Tibial nerve (tissue), 4 donors: Measurements from ENCODE around the gene DPPA5. TPM values are rescaled to one million over a fixed set of nuclear protein-coding genes. Genes with fewer than 3 reads are reported as not detected.

Experiments
- DNase-seq, 2 donors: peaks; one replicate each; pipeline ENCODE4 v3.0.0-alpha.2; 2019; ENCODE audit warnings: low spot score in 2 of 2
- H3K27ac ChIP-seq, 4 donors: fragments of 200-600 bp; sonication (generic) in 3 of 4; one replicate each; pipeline ENCODE4 v1.5.1; 2017 to 2019; ENCODE audit warnings: mild to moderate bottlenecking in 1 of 4
- H3K27me3 ChIP-seq, 2 donors: fragments of 200-600 bp; sonication (generic) in 1 of 2; one replicate each; pipeline versions ENCODE4 v1.5.1 to v1.6.0; 2017 to 2019
- H3K36me3 ChIP-seq, 3 donors: fragments of 200-600 bp; sonication (generic); one replicate each; pipeline ENCODE4 v1.5.1; 2018 to 2019
- H3K4me1 ChIP-seq, 4 donors: fragments of 200-600 bp; sonication (generic) in 3 of 4; one replicate each; pipeline ENCODE4 v1.5.1; 2017 to 2019
- H3K4me3 ChIP-seq, 4 donors: fragments of 200-600 bp; sonication (generic) in 3 of 4; one replicate each; pipeline ENCODE4 v1.5.1; 2017 to 2019; ENCODE audit warnings: mild to moderate bottlenecking in 1 of 4, moderate library complexity in 1 of 4
- H3K9me3 ChIP-seq, 4 donors: fragments of 200-600 bp; sonication (generic) in 3 of 4; one replicate each; pipeline ENCODE4 v1.5.1; 2017 to 2019
- EP300 ChIP-seq, 2 donors: sonication (generic); formaldehyde crosslinking; IDR thresholded peaks; one replicate each; pipeline ENCODE4 v1.6.1; 2017; ENCODE audit warnings: antibody characterized with exemption in 2 of 2, mild to moderate bottlenecking in 1 of 2
- POLR2A ChIP-seq, 2 donors: fragments of 450-650 bp; IDR thresholded peaks; one replicate each; pipeline ENCODE4 v1.6.1; 2017; ENCODE audit warnings: antibody characterized with exemption in 2 of 2, mild to moderate bottlenecking in 2 of 2, moderate library complexity in 2 of 2
- WGBS, 2 donors: methylation state at CpG; one replicate each; pipeline ENCODE4 v1.1.5; 2018; 5-methylcytosine and 5-hydroxymethylcytosine counted together
- total RNA-seq, 4 donors: library from RNA; depleted of rRNA; stranded (reverse); fragments of >200 nt; gene quantifications; one replicate each; pipeline ENCODE4 v1.1.0, GENCODE V29; 2016
- TF ChIP-seq, protein P1 (sequence below), 5 experiments: fragments of 200-600 bp in 3 of 5; fragments of 450-650 bp in 2 of 5; sonication (generic) in 3 of 5; IDR thresholded peaks; one replicate each; pipeline ENCODE4 v1.5.1; 2016 to 2019; ENCODE audit warnings: antibody characterized with exemption in 5 of 5, mild to moderate bottlenecking in 3 of 5, moderate library complexity in 2 of 5

The DPPA5 gene
- total RNA-seq, 4 donors from 2014 or later, result not detected

DNA sequence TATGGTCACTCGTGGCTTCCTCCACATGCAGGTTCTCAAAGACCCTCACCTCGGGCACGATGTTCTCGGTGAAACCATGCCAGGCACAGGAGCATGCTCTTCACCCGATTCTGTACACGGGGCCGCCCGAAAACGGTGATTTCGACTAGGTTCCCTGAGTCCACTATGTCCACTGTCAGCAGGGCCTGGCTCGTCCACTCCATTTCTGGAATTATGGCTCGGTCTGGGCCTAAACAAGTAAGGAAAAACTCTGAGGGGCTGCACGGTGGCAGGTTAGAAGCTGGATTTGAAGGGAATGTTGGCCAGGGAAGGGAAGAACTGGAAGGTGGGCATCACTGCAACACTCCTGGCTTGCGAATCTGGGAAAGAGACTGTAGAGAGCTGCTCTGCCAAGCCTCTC is 15.1 kb upstream of the DPPA5 start:
- no peaks in the 10 kb centered on the region for H3K4me1 ChIP-seq
- peaks cover 0 to 33% (median 0%) of the 10 kb centered on the region in 4 donors for H3K9me3 ChIP-seq
- DNase-seq, result no peak
- no peak overlapping the region for H3K4me3 ChIP-seq
- no peaks in the 10 kb centered on the region for H3K36me3 ChIP-seq
- 93% methylated on average over 14 of the region's 14 CpGs for WGBS, 2 donors
- no peaks in the 10 kb centered on the region for H3K27me3 ChIP-seq
- H3K27ac ChIP-seq, result no peak overlapping the region
- TF ChIP-seq POLR2A (IDR thresholded peaks at IDR 0.05) (no peak), EP300 (IDR thresholded peaks at IDR 0.05) (no peak)
- TF ChIP-seq, protein P1, sequence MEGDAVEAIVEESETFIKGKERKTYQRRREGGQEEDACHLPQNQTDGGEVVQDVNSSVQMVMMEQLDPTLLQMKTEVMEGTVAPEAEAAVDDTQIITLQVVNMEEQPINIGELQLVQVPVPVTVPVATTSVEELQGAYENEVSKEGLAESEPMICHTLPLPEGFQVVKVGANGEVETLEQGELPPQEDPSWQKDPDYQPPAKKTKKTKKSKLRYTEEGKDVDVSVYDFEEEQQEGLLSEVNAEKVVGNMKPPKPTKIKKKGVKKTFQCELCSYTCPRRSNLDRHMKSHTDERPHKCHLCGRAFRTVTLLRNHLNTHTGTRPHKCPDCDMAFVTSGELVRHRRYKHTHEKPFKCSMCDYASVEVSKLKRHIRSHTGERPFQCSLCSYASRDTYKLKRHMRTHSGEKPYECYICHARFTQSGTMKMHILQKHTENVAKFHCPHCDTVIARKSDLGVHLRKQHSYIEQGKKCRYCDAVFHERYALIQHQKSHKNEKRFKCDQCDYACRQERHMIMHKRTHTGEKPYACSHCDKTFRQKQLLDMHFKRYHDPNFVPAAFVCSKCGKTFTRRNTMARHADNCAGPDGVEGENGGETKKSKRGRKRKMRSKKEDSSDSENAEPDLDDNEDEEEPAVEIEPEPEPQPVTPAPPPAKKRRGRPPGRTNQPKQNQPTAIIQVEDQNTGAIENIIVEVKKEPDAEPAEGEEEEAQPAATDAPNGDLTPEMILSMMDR (IDR thresholded peaks at IDR 0.05), result no peak

DNA sequence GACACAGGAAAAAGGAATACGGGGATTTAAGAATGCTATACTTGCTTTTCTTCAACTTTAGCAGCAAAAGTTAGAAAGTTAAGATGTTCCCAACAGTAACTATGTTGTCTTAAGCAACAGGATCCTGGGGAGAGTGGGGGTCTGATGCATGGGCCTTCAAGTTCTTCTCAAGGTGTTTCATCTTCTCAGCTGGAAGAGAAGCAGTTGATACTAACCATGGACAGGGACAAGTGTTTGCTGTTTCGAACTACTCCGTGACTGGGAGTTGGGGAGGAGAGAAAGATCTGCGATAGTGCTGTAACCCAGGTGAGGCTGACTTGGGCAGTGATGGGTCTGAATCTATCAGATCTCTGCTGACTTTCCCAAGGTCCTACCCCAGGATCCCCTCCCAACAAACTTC is 14.6 kb upstream of the DPPA5 start:
- Histone ChIP-seq H3K36me3 (no peaks in the 10 kb centered on the region), H3K27me3 (no peaks in the 10 kb centered on the region), H3K9me3 (peaks cover 0 to 33% (median 0%) of the 10 kb centered on the region in 4 donors), H3K4me1 (no peaks in the 10 kb centered on the region), H3K27ac (no peak overlapping the region), H3K4me3 (no peak overlapping the region)
- DNase-seq, result no peak
- TF ChIP-seq EP300 (IDR thresholded peaks at IDR 0.05), result no peak
- TF ChIP-seq, protein P1 (IDR thresholded peaks at IDR 0.05), result no peak
- no peak for TF ChIP-seq POLR2A (IDR thresholded peaks at IDR 0.05)
- 81 to 89% methylated on average over 4 of the region's 4 CpGs for WGBS, 2 donors

DNA sequence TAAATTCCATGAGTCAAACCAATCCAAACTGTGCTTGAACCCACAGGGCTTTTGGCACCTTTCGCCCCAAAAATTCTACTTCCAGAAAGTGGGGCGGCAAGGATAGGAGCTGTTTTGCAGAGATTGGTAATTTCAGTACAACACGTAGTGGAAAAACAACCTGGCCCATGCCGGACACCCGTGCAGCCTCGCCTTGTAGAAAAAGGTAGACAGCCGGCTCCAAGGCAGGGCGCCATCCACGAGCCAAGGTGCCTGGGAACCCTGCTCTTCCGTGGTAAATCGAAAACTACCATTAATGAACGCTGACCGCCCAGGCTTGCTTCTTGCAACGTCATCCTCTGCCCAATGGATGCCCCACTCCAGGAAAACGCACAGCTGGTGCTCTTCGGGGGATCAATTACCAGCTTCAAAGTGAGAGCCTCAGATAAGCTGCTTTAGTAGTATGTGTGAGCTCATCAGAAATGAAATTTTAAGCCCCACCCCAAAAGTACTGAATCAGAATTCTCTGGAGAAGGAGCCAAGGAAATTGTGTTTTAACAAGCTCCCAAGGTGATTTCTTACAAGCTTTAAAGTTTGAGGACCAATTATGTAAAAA is 13.8 kb upstream of the DPPA5 start:
- DNase-seq, result no peak
- WGBS, 2 donors, result 76 to 84% methylated on average over 16 of the region's 16 CpGs
- Histone ChIP-seq H3K4me3 (no peak overlapping the region), H3K4me1 (no peaks in the 10 kb centered on the region), H3K27me3 (no peaks in the 10 kb centered on the region), H3K27ac (no peak overlapping the region), H3K9me3 (peaks cover 0 to 34% (median 0%) of the 10 kb centered on the region in 4 donors), H3K36me3 (no peaks in the 10 kb centered on the region)
- TF ChIP-seq POLR2A (IDR thresholded peaks at IDR 0.05), result no peak
- TF ChIP-seq EP300 (IDR thresholded peaks at IDR 0.05), result no peak
- TF ChIP-seq, protein P1 (IDR thresholded peaks at IDR 0.05), result no peak

DNA sequence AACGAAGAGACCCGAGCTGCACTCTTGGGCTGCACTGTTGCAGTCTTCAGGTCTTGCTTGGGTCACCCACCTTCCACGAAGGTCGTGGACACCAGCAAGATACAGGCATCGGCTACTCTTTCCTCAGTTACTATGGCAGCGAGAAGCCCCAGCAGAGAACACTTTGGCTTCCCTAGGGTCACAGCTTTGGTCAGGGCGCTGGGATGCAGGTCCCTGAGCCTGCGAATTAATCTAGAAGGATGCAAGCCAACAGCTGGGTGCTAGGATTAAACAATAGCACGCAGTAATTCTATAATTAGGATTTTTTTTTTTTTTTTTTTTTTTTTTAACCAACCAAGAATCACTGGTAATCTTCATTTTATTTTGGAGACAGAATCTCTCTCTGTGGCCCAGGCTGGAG is 10.5 kb upstream of the DPPA5 start:
- WGBS, 2 donors, result 86 to 89% methylated on average over 9 of the region's 9 CpGs

DNA sequence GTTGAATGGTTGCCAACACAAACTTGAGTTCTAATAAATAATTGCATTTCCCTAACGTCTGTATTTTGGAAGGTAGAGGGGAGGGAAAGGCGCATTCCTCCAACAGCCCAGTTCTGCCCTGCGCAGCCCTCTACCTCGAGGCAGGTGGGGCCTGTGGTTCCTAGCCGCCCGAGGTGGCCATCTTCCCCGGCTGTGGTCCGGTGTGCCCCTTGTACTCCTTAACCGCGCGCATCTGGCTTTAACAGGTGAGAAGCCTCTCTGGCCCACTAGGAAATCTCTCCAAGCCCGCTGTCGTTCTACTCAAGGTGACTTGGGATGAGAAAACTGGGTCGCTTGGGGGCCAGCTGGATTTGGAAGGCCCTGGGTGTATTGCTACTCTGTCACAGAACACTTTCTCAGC is 10.0 kb upstream of the DPPA5 start:
- WGBS, 2 donors, result 91% methylated on average over 14 of the region's 14 CpGs
- DNase-seq, result no peak
- TF ChIP-seq, protein P1 (IDR thresholded peaks at IDR 0.05), result no peak
- no peak overlapping the region for H3K4me3 ChIP-seq
- no peaks in the 10 kb centered on the region for H3K4me1 ChIP-seq
- no peaks in the 10 kb centered on the region for H3K36me3 ChIP-seq
- H3K27ac ChIP-seq, result no peak overlapping the region
- peaks cover 0 to 15% (median 0%) of the 10 kb centered on the region in 4 donors for H3K9me3 ChIP-seq
- H3K27me3 ChIP-seq, result no peaks in the 10 kb centered on the region

More for the DNA sequence above, 10.5 kb upstream of the DPPA5 start:
- no peaks in the 10 kb centered on the region for H3K27me3 ChIP-seq
- peaks cover 0 to 17% (median 0%) of the 10 kb centered on the region in 4 donors for H3K9me3 ChIP-seq
- TF ChIP-seq, protein P1 (IDR thresholded peaks at IDR 0.05), result no peak
- TF ChIP-seq POLR2A (IDR thresholded peaks at IDR 0.05), result no peak
- TF ChIP-seq EP300 (IDR thresholded peaks at IDR 0.05), result no peak
- H3K27ac ChIP-seq, result no peak overlapping the region
- no peaks in the 10 kb centered on the region for H3K4me1 ChIP-seq
- H3K4me3 ChIP-seq, result no peak overlapping the region
- H3K36me3 ChIP-seq, result no peaks in the 10 kb centered on the region
- DNase-seq, result no peak
